Esophagus squamous epithelium (tissue), 5 donors: ENCODE data around the gene SHISAL1. TPM values are rescaled to one million over a fixed set of nuclear protein-coding genes. Genes with fewer than 3 reads are reported as not detected.

Experiments used
- DNase-seq: peaks from one replicate; lab custom pipeline; 2025; lab: John Stamatoyannopoulos, UW
- H3K27ac ChIP-seq, 4 donors: fragments of 200-600 bp; sonication (generic); one replicate each; pipeline ENCODE4 v1.5.1; 2016 to 2019; ENCODE audit warnings: mild to moderate bottlenecking in 1 of 4
- H3K27me3 ChIP-seq, 4 donors: fragments of 200-600 bp; sonication (generic); 1 replicate in 3 of 4; 2 replicates in 1 of 4; pipeline versions ENCODE4 v1.5.1 to v1.6.0; 2017 to 2021; ENCODE audit warnings: antibody characterized with exemption in 1 of 4
- H3K36me3 ChIP-seq, 3 donors: fragments of 200-600 bp; sonication (generic); one replicate each; pipeline ENCODE4 v1.5.1; 2016 to 2019
- H3K4me1 ChIP-seq, 3 donors: fragments of 200-600 bp; sonication (generic); one replicate each; pipeline ENCODE4 v1.5.1; 2017 to 2019
- H3K4me3 ChIP-seq, 4 donors: fragments of 200-600 bp; sonication (generic); 1 replicate in 3 of 4; 2 replicates in 1 of 4; pipeline ENCODE4 v1.5.1; 2016 to 2019; ENCODE audit warnings: mild to moderate bottlenecking in 2 of 4, moderate library complexity in 1 of 4
- H3K9me3 ChIP-seq, 3 donors: fragments of 200-600 bp; sonication (generic); one replicate each; pipeline ENCODE4 v1.5.1; 2016 to 2019
- CTCF ChIP-seq, 6 experiments: fragments of 450-650 bp in 4 of 6; fragments of 200-600 bp in 2 of 6; sonication (generic) in 2 of 6; IDR thresholded peaks; one replicate each; pipeline ENCODE4 v1.5.1; 2016 to 2019; ENCODE audit warnings: antibody characterized with exemption in 6 of 6, mild to moderate bottlenecking in 4 of 6, moderate library complexity in 4 of 6
- POLR2A ChIP-seq, 4 donors: fragments of 450-650 bp; IDR thresholded peaks; one replicate each; pipeline ENCODE4 v1.6.1; 2017; ENCODE audit warnings: antibody characterized with exemption in 4 of 4, mild to moderate bottlenecking in 4 of 4, moderate library complexity in 3 of 4
- WGBS, 2 donors: methylation state at CpG; one replicate each; pipeline ENCODE4 v1.1.5; 2018; 5-methylcytosine and 5-hydroxymethylcytosine counted together
- intact Hi-C: fragments of 100-400 bp; cut with DNase I; formaldehyde crosslinking; loops from one replicate; pipeline ENCODE4 v1.15.0; 2022
- total RNA-seq, 4 donors: library from RNA; depleted of rRNA; stranded (reverse); fragments of >200 nt; gene quantifications; one replicate each; pipeline ENCODE4 v1.1.0, GENCODE V29; 2016
- donor health status: DM: yes; HTN: yes; CAD: no.

Gene SHISAL1
- total RNA-seq, 4 donors from 2014 or later, result 0.08 to 1.3 (median 0.31) TPM

DNA sequence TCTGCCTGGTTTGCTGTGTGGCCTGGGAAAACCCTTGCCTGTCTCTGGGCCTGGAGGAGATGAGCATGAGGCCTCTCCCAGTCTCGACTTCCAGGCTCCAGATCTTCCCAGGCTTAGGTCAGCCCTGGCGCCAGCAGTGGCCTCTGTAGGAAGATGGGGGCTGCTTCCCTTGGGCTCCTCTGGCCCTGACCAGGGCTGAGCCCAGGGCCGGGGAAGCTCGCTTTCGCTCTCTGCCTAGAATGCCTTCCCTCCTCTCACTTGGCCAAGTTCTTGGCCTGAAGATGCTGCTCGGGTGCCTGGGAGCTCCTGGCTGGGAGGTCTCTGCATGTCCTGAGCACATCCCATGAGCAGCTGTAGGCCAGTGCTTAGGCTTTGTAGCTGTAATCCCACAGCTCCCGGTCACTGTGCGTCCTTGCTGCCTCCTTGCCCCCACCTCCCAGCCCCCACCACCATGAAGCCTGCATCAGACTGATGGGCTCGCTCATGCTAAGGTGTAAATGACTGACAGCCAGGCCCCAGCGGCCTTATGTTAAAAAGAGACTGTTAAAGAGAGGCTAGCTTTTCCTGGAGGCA, 25.5 kb downstream of the SHISAL1 start:
- Histone ChIP-seq H3K36me3 (no peaks in the 10 kb centered on the region), H3K27ac (no peak overlapping the region), H3K27me3 (peaks cover 0 to 88% (median 0%) of the 10 kb centered on the region in 4 donors), H3K4me3 (no peak overlapping the region), H3K9me3 (no peaks in the 10 kb centered on the region), H3K4me1 (peaks cover 0 to 31% (median 6%) of the 10 kb centered on the region in 3 donors)
- DNase-seq, result no peak
- TF ChIP-seq POLR2A (IDR thresholded peaks at IDR 0.05), result no peak
- TF ChIP-seq CTCF (IDR thresholded peaks at IDR 0.05), result no peak
- 33 to 98% methylated on average over 1 to 7 of the region's 10 CpGs for WGBS, 2 donors
- intact Hi-C loops, result no loop called here

DNA sequence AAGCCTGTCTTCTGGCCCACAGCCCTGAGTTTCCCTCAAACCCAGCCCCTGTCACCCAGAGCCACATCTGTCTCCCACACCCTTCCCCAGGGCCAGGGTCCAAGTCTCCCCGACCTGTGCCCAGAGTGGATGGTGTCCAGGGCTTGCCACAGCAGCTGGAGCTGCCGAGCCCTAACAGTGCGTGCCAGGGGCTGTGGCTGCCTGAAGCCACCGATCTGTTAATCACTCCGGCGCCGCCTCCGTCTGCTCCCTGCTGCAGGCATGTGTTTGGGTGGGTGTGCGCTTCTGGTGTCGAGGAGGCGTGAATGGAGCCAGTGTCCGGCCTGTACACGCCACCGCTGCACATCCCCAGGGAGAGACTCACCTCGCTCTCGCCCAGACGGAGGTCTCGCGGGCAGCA, 26.1 kb downstream of the SHISAL1 start:
- no peak for TF ChIP-seq CTCF (IDR thresholded peaks at IDR 0.05)
- TF ChIP-seq POLR2A (IDR thresholded peaks at IDR 0.05), result no peak
- WGBS, 2 donors, result 18% methylated on average over 16 of the region's 19 CpGs; no CpG with 5 or more reads in 1 of the 2 donors

DNA sequence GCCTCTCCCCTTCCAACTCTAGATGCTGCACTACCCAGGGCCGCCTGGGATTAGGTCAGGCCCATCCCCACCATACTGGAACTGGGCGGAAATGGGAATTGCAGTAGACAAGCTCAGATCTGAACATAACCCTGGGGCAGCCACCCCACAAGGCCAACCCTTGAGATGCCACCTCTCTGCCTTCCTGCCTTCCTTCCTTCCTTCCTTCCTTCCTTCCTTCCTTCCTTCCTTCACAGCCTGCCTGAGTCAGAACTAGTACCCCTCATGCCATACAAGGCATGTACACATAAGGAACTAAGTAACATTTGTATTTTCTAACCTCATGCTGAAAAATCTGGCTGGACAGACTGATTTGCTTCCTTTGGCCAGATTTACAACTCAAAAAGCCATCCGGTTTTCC, 28.0 kb downstream of the SHISAL1 start:
- Histone ChIP-seq H3K4me3 (no peak overlapping the region), H3K4me1 (peaks cover 0 to 31% (median 6%) of the 10 kb centered on the region in 3 donors), H3K36me3 (no peaks in the 10 kb centered on the region), H3K27ac (no peak overlapping the region), H3K9me3 (no peaks in the 10 kb centered on the region), H3K27me3 (peaks cover 0 to 96% (median 0%) of the 10 kb centered on the region in 4 donors)
- TF ChIP-seq POLR2A (IDR thresholded peaks at IDR 0.05), result no peak
- TF ChIP-seq CTCF (IDR thresholded peaks at IDR 0.05), result no peak
- intact Hi-C loops, result no loop called here
- DNase-seq, result no peak
- WGBS, 2 donors, result 50 to 52% methylated on average over 2 to 3 of the region's 3 CpGs

More for the DNA sequence above, 26.1 kb downstream of the SHISAL1 start:
- no peak for DNase-seq
- Histone ChIP-seq H3K9me3 (no peaks in the 10 kb centered on the region), H3K4me3 (no peak overlapping the region), H3K36me3 (no peaks in the 10 kb centered on the region), H3K4me1 (peaks cover 0 to 31% (median 6%) of the 10 kb centered on the region in 3 donors), H3K27me3 (peaks cover 0 to 90% (median 0%) of the 10 kb centered on the region in 4 donors), H3K27ac (no peak overlapping the region)
- intact Hi-C loops, result no loop called here

GRCh38 chr22:44281768-44282637, 30.7 kb downstream of the SHISAL1 start:
- TF ChIP-seq POLR2A (IDR thresholded peaks at IDR 0.05), result no peak
- no peak for TF ChIP-seq CTCF (IDR thresholded peaks at IDR 0.05)
- Histone ChIP-seq H3K27me3 (peaks cover 0 to 89% (median 0%) of the 10 kb centered on the region in 4 donors), H3K27ac (no peak overlapping the region), H3K4me1 (peaks cover 0 to 29% (median 6%) of the 10 kb centered on the region in 3 donors), H3K4me3 (no peak overlapping the region), H3K36me3 (no peaks in the 10 kb centered on the region), H3K9me3 (no peaks in the 10 kb centered on the region)
- intact Hi-C loops, result no loop called here
- WGBS, 2 donors, result 40 to 72% methylated on average over 15 to 16 of the region's 26 CpGs
- DNase-seq, result no peak

DNA sequence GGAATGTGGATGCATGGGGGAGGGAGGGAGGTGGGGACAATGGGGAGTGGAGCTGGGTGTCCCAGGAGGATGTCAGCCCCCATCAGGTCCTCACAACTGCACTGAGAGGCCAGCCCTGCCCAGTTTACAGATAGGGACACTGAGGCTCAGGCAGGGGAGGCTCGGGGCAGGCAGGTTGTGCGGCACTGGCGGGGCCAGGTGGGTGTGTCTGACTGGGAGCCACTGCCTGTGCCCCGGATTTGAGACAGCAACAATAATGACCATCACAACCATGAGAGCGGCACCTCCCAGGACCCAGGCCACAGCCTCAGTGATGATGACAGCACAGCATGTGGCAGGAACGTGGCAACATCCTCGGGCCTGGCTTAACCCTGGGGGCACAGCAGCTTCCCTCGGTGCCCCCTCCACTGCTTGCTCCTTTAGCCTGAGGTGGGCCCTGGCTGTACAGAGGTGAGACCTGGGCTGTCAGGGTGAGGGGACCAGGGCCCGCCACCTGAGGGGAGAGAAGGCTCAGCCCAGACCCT, 32.0 kb downstream of the SHISAL1 start:
- H3K4me3 ChIP-seq, result no peak overlapping the region
- WGBS, 2 donors, result no CpG with 5 or more reads among the region's 9 CpGs
- intact Hi-C loops, result no loop called here
- no peak overlapping the region for H3K27ac ChIP-seq
- TF ChIP-seq POLR2A (IDR thresholded peaks at IDR 0.05), result no peak
- no peak for DNase-seq
- no peaks in the 10 kb centered on the region for H3K36me3 ChIP-seq
- peaks cover 0 to 17% (median 0%) of the 10 kb centered on the region in 3 donors for H3K4me1 ChIP-seq
- peaks cover 0 to 89% (median 0%) of the 10 kb centered on the region in 4 donors for H3K27me3 ChIP-seq
- no peaks in the 10 kb centered on the region for H3K9me3 ChIP-seq
